Measurements from ENCODE around the gene KAZN. TPM values are rescaled to one million over a fixed set of nuclear protein-coding genes. Genes with fewer than 3 reads are reported as not detected.
A peak's percentile ranks its signal among the peaks of the same experiment; 100 is the strongest.

Gene KAZN
- total and polyA plus RNA-seq, 4 donors = 7.6 to 18.8 (median 11.2) TPM

DNA sequence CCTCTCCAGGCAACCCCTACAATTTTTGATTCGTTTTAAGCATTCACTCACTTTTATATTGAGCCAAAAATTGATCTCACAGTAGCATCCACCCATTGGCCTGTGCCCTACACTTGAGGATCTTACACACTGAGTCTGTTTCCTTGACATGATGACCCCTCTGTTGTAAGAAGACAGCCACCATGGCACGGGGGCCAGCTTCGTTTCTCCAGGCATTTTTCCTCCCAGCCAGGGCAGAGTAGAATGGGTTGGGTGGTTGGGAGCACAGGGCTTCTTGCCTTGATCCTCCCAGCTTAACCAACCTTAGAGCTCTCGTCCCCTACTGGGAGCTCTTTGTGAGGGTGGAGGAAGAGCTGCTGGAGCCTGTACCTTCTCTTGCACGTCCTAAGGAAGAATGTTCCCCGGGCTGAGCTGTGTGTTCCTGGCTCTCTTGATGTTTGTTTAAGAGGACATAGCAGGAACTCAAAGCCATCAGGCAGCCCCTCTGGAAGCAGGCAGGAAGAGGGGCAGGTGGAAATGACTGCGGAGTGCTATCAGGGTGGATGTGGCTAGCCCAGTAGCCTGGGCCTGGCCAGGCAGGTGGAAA lies 341.9 kb downstream of the KAZN start:
- no peaks in the 10 kb centered on the region for H3K36me3 ChIP-seq (ENCODE audit: control insufficient read depth in 4 of 4, insufficient read depth in 4 of 4, low read length in 4 of 4)
- H3K4me3 ChIP-seq = no peak overlapping the region
- no peak for ATAC-seq (ENCODE audit: insufficient read depth, low FRiP score)
- H3K27me3 ChIP-seq (ENCODE audit: control insufficient read depth in 3 of 3, insufficient read depth in 3 of 3, low read length in 2 of 3) = no peaks in the 10 kb centered on the region
- H3K9ac ChIP-seq (ENCODE audit: insufficient read depth in 1 of 2, low read length in 2 of 2) = no peak overlapping the region
- no peaks in the 10 kb centered on the region for H3K9me3 ChIP-seq (ENCODE audit: control insufficient read depth in 4 of 4, insufficient read depth in 3 of 4, low read length in 3 of 4)
- H3K4me1 ChIP-seq (ENCODE audit: control insufficient read depth in 5 of 5, insufficient read depth in 5 of 5, low read length in 5 of 5) = peaks cover 0 to 51% (median 27%) of the 10 kb centered on the region in 5 donors
- TF ChIP-seq, protein P1, sequence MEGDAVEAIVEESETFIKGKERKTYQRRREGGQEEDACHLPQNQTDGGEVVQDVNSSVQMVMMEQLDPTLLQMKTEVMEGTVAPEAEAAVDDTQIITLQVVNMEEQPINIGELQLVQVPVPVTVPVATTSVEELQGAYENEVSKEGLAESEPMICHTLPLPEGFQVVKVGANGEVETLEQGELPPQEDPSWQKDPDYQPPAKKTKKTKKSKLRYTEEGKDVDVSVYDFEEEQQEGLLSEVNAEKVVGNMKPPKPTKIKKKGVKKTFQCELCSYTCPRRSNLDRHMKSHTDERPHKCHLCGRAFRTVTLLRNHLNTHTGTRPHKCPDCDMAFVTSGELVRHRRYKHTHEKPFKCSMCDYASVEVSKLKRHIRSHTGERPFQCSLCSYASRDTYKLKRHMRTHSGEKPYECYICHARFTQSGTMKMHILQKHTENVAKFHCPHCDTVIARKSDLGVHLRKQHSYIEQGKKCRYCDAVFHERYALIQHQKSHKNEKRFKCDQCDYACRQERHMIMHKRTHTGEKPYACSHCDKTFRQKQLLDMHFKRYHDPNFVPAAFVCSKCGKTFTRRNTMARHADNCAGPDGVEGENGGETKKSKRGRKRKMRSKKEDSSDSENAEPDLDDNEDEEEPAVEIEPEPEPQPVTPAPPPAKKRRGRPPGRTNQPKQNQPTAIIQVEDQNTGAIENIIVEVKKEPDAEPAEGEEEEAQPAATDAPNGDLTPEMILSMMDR (IDR thresholded peaks at IDR 0.05; ENCODE audit: control extremely low read depth, extremely low read depth) = no peak
- H3K27ac ChIP-seq (ENCODE audit: low read depth in 1 of 2, low read length in 1 of 2) = peak overlapping the region in 1 of 2 donors; percentile 62
- 55 to 58% methylated on average over 7 of the region's 7 CpGs for WGBS, 2 donors
- DNase-seq = no peak

DNA sequence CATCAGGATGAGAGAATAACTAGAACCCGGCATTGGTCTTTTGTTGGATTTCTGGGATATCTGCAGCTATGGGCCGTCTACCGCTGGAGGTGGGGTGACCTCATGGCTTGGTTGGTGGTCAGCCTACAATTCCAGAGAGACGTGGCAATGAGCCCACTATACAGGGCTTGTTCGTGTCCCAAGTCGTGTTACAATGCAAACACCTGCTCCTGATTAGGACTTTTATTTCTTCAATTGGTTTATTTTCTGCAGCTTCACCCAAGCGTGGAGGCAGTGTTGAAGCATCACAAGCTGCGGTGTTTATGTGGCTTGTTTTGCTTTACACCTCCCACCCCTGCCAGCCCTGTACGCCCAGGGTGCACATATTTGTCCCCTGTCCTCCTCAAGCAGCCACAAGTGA lies 343.4 kb downstream of the KAZN start:
- peaks cover 3 to 65% (median 37%) of the 10 kb centered on the region in 5 donors for H3K4me1 ChIP-seq (ENCODE audit: control insufficient read depth in 5 of 5, insufficient read depth in 5 of 5, low read length in 5 of 5)
- H3K9ac ChIP-seq (ENCODE audit: insufficient read depth in 1 of 2, low read length in 2 of 2) = no peak overlapping the region
- H3K27ac ChIP-seq (ENCODE audit: low read depth in 1 of 2, low read length in 1 of 2) = no peak overlapping the region
- no peaks in the 10 kb centered on the region for H3K27me3 ChIP-seq (ENCODE audit: control insufficient read depth in 3 of 3, insufficient read depth in 3 of 3, low read length in 2 of 3)
- DNase-seq (peak in 1 of 3 donors; percentile 9), ATAC-seq (ENCODE audit: insufficient read depth, low FRiP score) (no peak)
- TF ChIP-seq, protein P1 (IDR thresholded peaks at IDR 0.05; ENCODE audit: control extremely low read depth, extremely low read depth) = no peak
- no peak overlapping the region for H3K4me3 ChIP-seq
- WGBS, 2 donors = 85 to 88% methylated on average over 9 of the region's 9 CpGs
- no peaks in the 10 kb centered on the region for H3K36me3 ChIP-seq (ENCODE audit: control insufficient read depth in 4 of 4, insufficient read depth in 4 of 4, low read length in 4 of 4)
- no peaks in the 10 kb centered on the region for H3K9me3 ChIP-seq (ENCODE audit: control insufficient read depth in 4 of 4, insufficient read depth in 3 of 4, low read length in 3 of 4)

DNA sequence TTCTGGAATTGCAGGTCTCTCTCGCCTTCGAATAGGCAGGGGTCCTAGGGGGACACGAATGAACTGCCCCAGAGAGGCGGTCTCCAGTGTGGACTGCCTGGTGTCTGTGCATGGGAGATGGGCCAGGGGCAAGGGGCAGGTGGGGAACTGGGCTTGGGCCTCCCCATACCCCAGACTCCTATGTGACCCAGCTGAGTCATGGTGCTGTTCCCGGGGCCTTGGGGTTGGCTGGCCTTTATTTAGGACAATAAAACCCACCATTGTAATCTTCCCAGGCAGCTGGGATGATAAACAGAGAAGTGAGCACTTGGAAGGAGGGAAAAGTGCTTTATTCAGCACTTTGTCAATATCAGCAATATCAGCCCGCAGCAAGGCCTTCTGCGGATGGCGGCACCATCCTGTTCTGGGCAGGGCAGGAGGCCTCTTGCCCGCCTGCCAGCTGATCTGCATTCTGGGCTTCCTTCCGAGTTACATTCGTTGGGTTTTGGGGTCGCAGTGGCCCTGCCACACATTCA lies 346.0 kb downstream of the KAZN start:
- 56 to 57% methylated on average over 12 of the region's 12 CpGs for WGBS, 2 donors
- Histone ChIP-seq H3K27ac (ENCODE audit: low read depth in 1 of 2, low read length in 1 of 2) (peak overlapping the region in 1 of 2 donors; percentile 88), H3K9me3 (ENCODE audit: control insufficient read depth in 4 of 4, insufficient read depth in 3 of 4, low read length in 3 of 4) (no peaks in the 10 kb centered on the region), H3K36me3 (ENCODE audit: control insufficient read depth in 4 of 4, insufficient read depth in 4 of 4, low read length in 4 of 4) (no peaks in the 10 kb centered on the region), H3K27me3 (ENCODE audit: control insufficient read depth in 3 of 3, insufficient read depth in 3 of 3, low read length in 2 of 3) (no peaks in the 10 kb centered on the region), H3K4me1 (ENCODE audit: control insufficient read depth in 5 of 5, insufficient read depth in 5 of 5, low read length in 5 of 5) (peaks cover 3 to 61% (median 42%) of the 10 kb centered on the region in 5 donors), H3K9ac (ENCODE audit: insufficient read depth in 1 of 2, low read length in 2 of 2) (no peak overlapping the region), H3K4me3 (no peak overlapping the region)
- ATAC-seq (ENCODE audit: insufficient read depth, low FRiP score) (no peak), DNase-seq (peak; percentile 27 to 65 (median 61))
- TF ChIP-seq, protein P1 (IDR thresholded peaks at IDR 0.05; ENCODE audit: control extremely low read depth, extremely low read depth) = no peak

Measured in lung (tissue), 12 donors.